ENCODE measurements around the gene BBS9.
"Not testable (repeated sequence)": the region's sequence is repeated elsewhere in the genome, so short reads cannot be mapped to it uniquely, and the experiment has no call there.

Gene BBS9

GRCh38 chr7:33287738-33288137, 158.4 kb downstream of the BBS9 start:
- no peak for DNase-seq

- no peak for DNase-seq
Measured at GRCh38 chr7:33298848-33299247, 169.5 kb downstream of the BBS9 start.

- no peak for DNase-seq
Measured at GRCh38 chr7:33299425-33299824, 170.1 kb downstream of the BBS9 start.

- DNase-seq, result no peak
Measured at GRCh38 chr7:33300131-33300530, 170.8 kb downstream of the BBS9 start.

- no peak for DNase-seq
Measured at GRCh38 chr7:33300742-33301141, 171.4 kb downstream of the BBS9 start.

GRCh38 chr7:33303978-33304557, 174.7 kb downstream of the BBS9 start:
- not testable (repeated sequence) for DNase-seq

- no peak for DNase-seq
Measured at GRCh38 chr7:33307205-33307604, 177.8 kb downstream of the BBS9 start.

GRCh38 chr7:33310546-33310945, 181.2 kb downstream of the BBS9 start:
- no peak for DNase-seq

GRCh38 chr7:33325754-33326484, 196.6 kb downstream of the BBS9 start:
- DNase-seq, result no peak

- no peak for DNase-seq
Measured at GRCh38 chr7:33326485-33326848, 197.1 kb downstream of the BBS9 start.

- no peak for DNase-seq
Measured at GRCh38 chr7:33327427-33327826, 198.1 kb downstream of the BBS9 start.

GRCh38 chr7:33334349-33334748, 205.0 kb downstream of the BBS9 start:
- no peak for DNase-seq

GRCh38 chr7:33336820-33337219, 207.5 kb downstream of the BBS9 start:
- DNase-seq, result no peak

GRCh38 chr7:33339074-33339790, 209.9 kb downstream of the BBS9 start:
- no peak for DNase-seq

GRCh38 chr7:33346055-33346454, 216.7 kb downstream of the BBS9 start:
- no peak for DNase-seq

- DNase-seq, result no peak
Measured at GRCh38 chr7:33350577-33350976, 221.2 kb downstream of the BBS9 start.

GRCh38 chr7:33351709-33352108, 222.3 kb downstream of the BBS9 start:
- no peak for DNase-seq

- DNase-seq, result no peak
Measured at GRCh38 chr7:33354201-33354600, 224.8 kb downstream of the BBS9 start.

GRCh38 chr7:33355386-33355785, 226.0 kb downstream of the BBS9 start:
- no peak for DNase-seq

- no peak for DNase-seq
Measured at GRCh38 chr7:33356336-33356735, 227.0 kb downstream of the BBS9 start.

- no peak for DNase-seq
Measured at GRCh38 chr7:33357846-33358245, 228.5 kb downstream of the BBS9 start.

GRCh38 chr7:33369888-33370287, 240.5 kb downstream of the BBS9 start:
- no peak for DNase-seq

GRCh38 chr7:33373195-33373594, 243.8 kb downstream of the BBS9 start:
- no peak for DNase-seq

- DNase-seq, result no peak
Measured at GRCh38 chr7:33379891-33380525, 250.6 kb downstream of the BBS9 start.
